Activated CD8-positive, alpha-beta T cell treated with anti-CD3 and anti-CD28 coated beads for 36 hours (primary cell): ENCODE data around the gene SLC38A6. TPM values are rescaled to one million over a fixed set of nuclear protein-coding genes. Genes with fewer than 3 reads are reported as not detected.

Experiments
- ATAC-seq: fragments of 200-7000 bp; cut with Tn5 transposase; one replicate; pipeline ENCODE4 v1.10.0; 2021; ENCODE audit warnings: mild to moderate bottlenecking, moderate library complexity
- CTCF ChIA-PET: fragments of 350-600 bp; sonication (Branson Sonifier 250); formaldehyde crosslinking; loops from one replicate; lab custom pipeline; 2021; ENCODE audit warnings: antibody characterized with exemption; lab: Charles Lee
- POLR2A ChIA-PET: fragments of 350-600 bp; sonication (Branson Sonifier 250); formaldehyde crosslinking; loops from one replicate; lab custom pipeline; 2021; ENCODE audit warnings: antibody characterized with exemption; lab: Charles Lee
- DNase-seq: peaks from one replicate; pipeline ENCODE4 v3.0.0-alpha.2; 2020
- H3K27ac Mint-ChIP-seq: one replicate; pipeline ENCODE4 v1.8.0; 2021; ENCODE audit warnings: mild to moderate bottlenecking, mixed read lengths
- H3K27me3 Mint-ChIP-seq: one replicate; pipeline ENCODE4 v1.8.0; 2021; ENCODE audit warnings: mixed read lengths
- H3K36me3 Mint-ChIP-seq: one replicate; pipeline ENCODE4 v1.8.0; 2021; ENCODE audit warnings: low read depth, mixed read lengths
- H3K4me1 Mint-ChIP-seq: one replicate; pipeline ENCODE4 v1.8.0; 2021; ENCODE audit warnings: low read depth, mixed read lengths
- H3K4me3 Mint-ChIP-seq: one replicate; pipeline ENCODE4 v1.8.0; 2021; ENCODE audit warnings: mild to moderate bottlenecking, moderate library complexity, mixed read lengths
- H3K9me3 Mint-ChIP-seq: one replicate; pipeline ENCODE4 v1.8.0; 2021; ENCODE audit warnings: mixed read lengths
- intact Hi-C: fragments of 100-400 bp; cut with micrococcal nuclease; formaldehyde crosslinking; loops from one replicate; pipeline ENCODE4 v1.10.0; 2022
- total RNA-seq, 2 experiments: library from RNA; stranded (reverse); gene quantifications; one replicate each; pipeline ENCODE4 v1.2.3, GENCODE V29; 2021
- TF ChIP-seq, protein P1 (sequence below): fragments of 200-600 bp; IDR thresholded peaks from one replicate; pipeline ENCODE4 v1.8.0; 2022; ENCODE audit warnings: antibody characterized with exemption, mild to moderate bottlenecking

SLC38A6 gene
- total RNA-seq, 2 experiments from 2014 or later: 2.9 to 3.9 TPM

- no peak overlapping the region for H3K4me3 Mint-ChIP-seq
- ChIA-PET POLR2A (interaction anchor here (1.0 to 1.7 kb wide), 6 partner anchors 12 to 733 kb away, joined by 3 to 7 read pairs (median 3); partner anchors contain the start of gene PPM1A), CTCF (interaction anchor here (0.7 to 1.2 kb wide), 3 partner anchors 18 to 357 kb away, joined by 3 to 4 read pairs (median 3); no protein-coding TSS in a partner anchor)
- intact Hi-C loops: no loop called here
- H3K27me3 Mint-ChIP-seq: no peaks in the 10 kb centered on the region
- ATAC-seq (no peak), DNase-seq (peak; percentile 17)
- H3K27ac Mint-ChIP-seq: no peak overlapping the region
- TF ChIP-seq, protein P1, sequence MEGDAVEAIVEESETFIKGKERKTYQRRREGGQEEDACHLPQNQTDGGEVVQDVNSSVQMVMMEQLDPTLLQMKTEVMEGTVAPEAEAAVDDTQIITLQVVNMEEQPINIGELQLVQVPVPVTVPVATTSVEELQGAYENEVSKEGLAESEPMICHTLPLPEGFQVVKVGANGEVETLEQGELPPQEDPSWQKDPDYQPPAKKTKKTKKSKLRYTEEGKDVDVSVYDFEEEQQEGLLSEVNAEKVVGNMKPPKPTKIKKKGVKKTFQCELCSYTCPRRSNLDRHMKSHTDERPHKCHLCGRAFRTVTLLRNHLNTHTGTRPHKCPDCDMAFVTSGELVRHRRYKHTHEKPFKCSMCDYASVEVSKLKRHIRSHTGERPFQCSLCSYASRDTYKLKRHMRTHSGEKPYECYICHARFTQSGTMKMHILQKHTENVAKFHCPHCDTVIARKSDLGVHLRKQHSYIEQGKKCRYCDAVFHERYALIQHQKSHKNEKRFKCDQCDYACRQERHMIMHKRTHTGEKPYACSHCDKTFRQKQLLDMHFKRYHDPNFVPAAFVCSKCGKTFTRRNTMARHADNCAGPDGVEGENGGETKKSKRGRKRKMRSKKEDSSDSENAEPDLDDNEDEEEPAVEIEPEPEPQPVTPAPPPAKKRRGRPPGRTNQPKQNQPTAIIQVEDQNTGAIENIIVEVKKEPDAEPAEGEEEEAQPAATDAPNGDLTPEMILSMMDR: no peak
- no peaks in the 10 kb centered on the region for H3K9me3 Mint-ChIP-seq
- H3K4me1 Mint-ChIP-seq: peaks cover 27% of the 10 kb centered on the region
- peaks cover 19% of the 10 kb centered on the region for H3K36me3 Mint-ChIP-seq
Observed at GRCh38 chr14:60981633-60982455, 799 bp downstream of the SLC38A6 start.

DNA sequence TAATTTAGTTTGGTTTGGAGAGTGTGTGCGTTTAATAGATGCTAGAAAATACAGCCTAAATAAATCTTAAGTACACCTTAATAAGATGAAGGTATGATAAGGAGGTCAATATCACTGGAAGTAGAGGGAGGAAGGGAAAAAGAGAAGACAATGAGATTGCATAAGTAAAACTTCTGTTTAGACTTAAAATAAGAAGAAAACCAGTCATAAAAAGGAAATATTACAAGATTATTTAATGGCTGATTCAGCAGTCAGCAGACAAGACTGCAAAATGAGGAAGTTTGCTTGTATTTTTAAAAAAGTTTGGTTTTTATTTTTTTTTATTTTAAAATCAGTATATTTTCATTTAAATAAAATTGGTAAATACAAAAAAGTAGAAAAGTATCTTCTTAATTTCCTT is 3.2 kb downstream of the SLC38A6 start:
- intact Hi-C loops: no loop called here
- Mint-ChIP-seq H3K4me3 (no peak overlapping the region), H3K9me3 (no peaks in the 10 kb centered on the region), H3K27me3 (no peaks in the 10 kb centered on the region), H3K36me3 (peaks cover 5% of the 10 kb centered on the region), H3K27ac (no peak overlapping the region), H3K4me1 (peaks cover 12% of the 10 kb centered on the region)
- DNase-seq (no peak), ATAC-seq (no peak)
- TF ChIP-seq, protein P1: no peak
- CTCF ChIA-PET: no interaction called here
- POLR2A ChIA-PET: no interaction called here

GRCh38 chr14:60986500-60986899 is 5.5 kb downstream of the SLC38A6 start:
- intact Hi-C loops: no loop called here
- ChIA-PET POLR2A (no interaction called here), CTCF (interaction anchor here (1.4 kb wide), 1 partner anchor 41 kb away, joined by 3 read pairs; no protein-coding TSS in a partner anchor)
- no peak overlapping the region for H3K4me3 Mint-ChIP-seq
- H3K27me3 Mint-ChIP-seq: no peaks in the 10 kb centered on the region
- ATAC-seq (no peak), DNase-seq (no peak)
- H3K4me1 Mint-ChIP-seq: no peaks in the 10 kb centered on the region
- TF ChIP-seq, protein P1: no peak
- peaks cover 3% of the 10 kb centered on the region for H3K36me3 Mint-ChIP-seq
- no peak overlapping the region for H3K27ac Mint-ChIP-seq
- no peaks in the 10 kb centered on the region for H3K9me3 Mint-ChIP-seq

DNA sequence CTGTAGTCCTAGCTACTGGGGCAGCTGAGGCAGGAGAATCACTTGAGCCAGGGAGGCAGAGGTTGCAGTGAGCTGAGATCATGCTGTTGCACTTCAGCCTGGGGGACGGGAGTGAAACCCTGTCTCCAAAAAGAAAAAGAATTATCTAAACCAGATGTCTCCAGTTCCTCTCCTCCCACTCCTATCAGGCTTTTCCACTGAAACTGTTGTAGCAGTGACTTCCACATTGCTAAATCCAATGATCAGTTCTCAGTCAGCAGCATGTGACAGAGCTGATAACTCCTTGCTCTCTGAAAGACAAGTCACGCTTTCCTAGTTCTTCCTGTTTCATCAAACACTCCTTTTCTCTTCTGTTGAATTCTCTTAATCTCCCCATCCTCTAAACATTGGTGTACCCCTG is 8.6 kb downstream of the SLC38A6 start:
- ATAC-seq (no peak), DNase-seq (no peak)
- POLR2A ChIA-PET: no interaction called here
- intact Hi-C loops: no loop called here
- no peaks in the 10 kb centered on the region for H3K27me3 Mint-ChIP-seq
- peaks cover 11% of the 10 kb centered on the region for H3K36me3 Mint-ChIP-seq
- no peak overlapping the region for H3K27ac Mint-ChIP-seq
- TF ChIP-seq, protein P1: no peak
- H3K9me3 Mint-ChIP-seq: no peaks in the 10 kb centered on the region
- CTCF ChIA-PET: no interaction called here
- no peaks in the 10 kb centered on the region for H3K4me1 Mint-ChIP-seq
- no peak overlapping the region for H3K4me3 Mint-ChIP-seq

DNA sequence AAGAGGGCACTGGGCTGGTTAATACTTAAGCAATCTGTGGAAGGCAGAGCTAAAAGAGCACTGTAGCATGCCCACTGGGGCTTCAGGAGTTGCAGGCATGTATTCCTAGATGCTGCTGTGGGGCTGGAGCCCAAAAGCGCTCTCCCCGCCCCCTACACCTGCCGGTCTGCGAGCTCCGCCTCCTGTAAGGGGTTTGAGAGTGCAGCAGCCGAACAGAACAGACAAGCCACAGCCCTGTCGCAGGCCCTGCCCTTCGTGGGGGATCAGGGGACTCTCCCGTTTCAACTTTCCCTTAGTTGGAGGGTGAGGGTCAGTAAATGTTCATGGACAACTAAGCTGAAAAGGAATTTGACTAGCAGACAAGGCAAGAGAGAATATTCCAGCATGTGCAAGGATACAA is 17.6 kb downstream of the SLC38A6 start:
- H3K27ac Mint-ChIP-seq: no peak overlapping the region
- intact Hi-C loops: no loop called here
- POLR2A ChIA-PET: no interaction called here
- peaks cover 9% of the 10 kb centered on the region for H3K36me3 Mint-ChIP-seq
- CTCF ChIA-PET: no interaction called here
- H3K4me3 Mint-ChIP-seq: no peak overlapping the region
- ATAC-seq (no peak), DNase-seq (no peak)
- no peaks in the 10 kb centered on the region for H3K4me1 Mint-ChIP-seq
- TF ChIP-seq, protein P1: no peak
- H3K9me3 Mint-ChIP-seq: no peaks in the 10 kb centered on the region
- no peaks in the 10 kb centered on the region for H3K27me3 Mint-ChIP-seq
